GM10248 (cell line): ENCODE results near the gene CDKN1A.

ENCODE experiments used
- CTCF ChIA-PET: fragments of 300-600 bp; sonication (Branson Sonifier 250); formaldehyde crosslinking; extraction: SDS; loops from one replicate; lab custom pipeline; 2021; ENCODE audit warnings: antibody characterized with exemption; lab: Yijun Ruan, JAX
- POLR2A ChIA-PET: fragments of 350-650 bp; sonication (Branson Sonifier 250); formaldehyde crosslinking; extraction: SDS; loops from one replicate; lab custom pipeline; 2020; ENCODE audit warnings: antibody characterized with exemption; lab: Yijun Ruan, JAX
- DNase-seq: peaks from one replicate; pipeline ENCODE4 v3.0.0; 2012; ENCODE audit errors: extremely low spot score
- TF ChIP-seq, protein P1 (sequence below): IDR thresholded peaks from 2 replicates; pipeline ENCODE4 v1.5.1; 2012; ENCODE audit warnings: mild to moderate bottlenecking, low read depth; ENCODE audit errors: extremely low read depth, missing control alignments, control extremely low read depth

Gene CDKN1A

GRCh38 chr6:36717231-36717825, 38.8 kb downstream of the CDKN1A start:
- TF ChIP-seq, protein P1, sequence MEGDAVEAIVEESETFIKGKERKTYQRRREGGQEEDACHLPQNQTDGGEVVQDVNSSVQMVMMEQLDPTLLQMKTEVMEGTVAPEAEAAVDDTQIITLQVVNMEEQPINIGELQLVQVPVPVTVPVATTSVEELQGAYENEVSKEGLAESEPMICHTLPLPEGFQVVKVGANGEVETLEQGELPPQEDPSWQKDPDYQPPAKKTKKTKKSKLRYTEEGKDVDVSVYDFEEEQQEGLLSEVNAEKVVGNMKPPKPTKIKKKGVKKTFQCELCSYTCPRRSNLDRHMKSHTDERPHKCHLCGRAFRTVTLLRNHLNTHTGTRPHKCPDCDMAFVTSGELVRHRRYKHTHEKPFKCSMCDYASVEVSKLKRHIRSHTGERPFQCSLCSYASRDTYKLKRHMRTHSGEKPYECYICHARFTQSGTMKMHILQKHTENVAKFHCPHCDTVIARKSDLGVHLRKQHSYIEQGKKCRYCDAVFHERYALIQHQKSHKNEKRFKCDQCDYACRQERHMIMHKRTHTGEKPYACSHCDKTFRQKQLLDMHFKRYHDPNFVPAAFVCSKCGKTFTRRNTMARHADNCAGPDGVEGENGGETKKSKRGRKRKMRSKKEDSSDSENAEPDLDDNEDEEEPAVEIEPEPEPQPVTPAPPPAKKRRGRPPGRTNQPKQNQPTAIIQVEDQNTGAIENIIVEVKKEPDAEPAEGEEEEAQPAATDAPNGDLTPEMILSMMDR, result no peak
- DNase-seq, result no peak
- ChIA-PET CTCF (interaction anchor here (1.3 to 2.1 kb wide), 4 partner anchors 42 to 300 kb away, joined by 3 to 10 read pairs (median 4); no protein-coding TSS in a partner anchor), POLR2A (no interaction called here)

- TF ChIP-seq, protein P1, result no peak
- POLR2A ChIA-PET, result no interaction called here
- DNase-seq, result no peak
- CTCF ChIA-PET, result interaction anchor here (1.3 to 2.5 kb wide), 5 partner anchors 14 to 300 kb away, joined by 3 to 10 read pairs (median 6); no protein-coding TSS in a partner anchor
Measured at GRCh38 chr6:36717871-36718540, 39.5 kb downstream of the CDKN1A start.

DNA sequence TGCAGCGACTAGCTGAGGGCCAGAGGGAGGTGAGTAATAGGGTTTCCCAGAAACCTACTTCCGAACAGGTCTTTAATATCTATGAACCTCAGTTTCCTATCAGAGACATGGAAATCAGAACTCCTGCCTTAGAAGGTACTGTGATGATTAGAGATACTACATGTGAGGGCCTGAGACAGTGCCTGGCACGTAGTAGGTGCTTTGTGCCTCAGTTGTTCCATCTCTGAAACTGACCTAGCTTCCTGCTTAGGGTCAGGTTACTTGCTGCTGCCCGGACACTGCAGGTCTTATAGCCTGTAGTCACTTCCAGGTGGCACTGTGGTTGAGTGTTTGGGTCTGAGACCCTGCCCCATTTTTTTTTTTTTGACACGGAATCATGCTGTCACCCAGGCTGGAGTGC, 40.0 kb downstream of the CDKN1A start:
- no peak for DNase-seq
- ChIA-PET POLR2A (no interaction called here), CTCF (interaction anchor here (1.3 to 2.5 kb wide), 4 partner anchors 9 to 299 kb away, joined by 3 to 10 read pairs (median 6); no protein-coding TSS in a partner anchor)
- TF ChIP-seq, protein P1, result no peak

DNA sequence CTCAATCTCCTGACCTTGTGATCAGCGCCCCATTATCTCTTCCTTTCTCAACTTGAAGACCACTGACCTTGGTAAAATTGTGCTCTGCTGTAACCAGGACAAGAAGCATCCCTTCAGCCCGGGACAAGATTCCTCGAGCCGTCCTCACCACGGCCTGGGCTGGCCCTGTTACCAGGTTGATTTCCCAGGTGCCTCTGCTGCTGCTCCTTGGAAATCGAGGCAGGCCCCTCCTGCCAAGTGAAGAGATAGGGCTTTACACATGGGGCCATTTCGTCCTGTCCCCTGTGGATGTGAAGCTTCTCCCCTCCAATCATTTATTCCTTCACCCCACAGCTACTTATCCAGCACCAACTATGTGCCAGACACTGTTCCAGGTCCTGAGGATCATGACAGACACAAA, 40.6 kb downstream of the CDKN1A start:
- ChIA-PET POLR2A (no interaction called here), CTCF (interaction anchor here (1.0 to 3.1 kb wide), 6 partner anchors 9 to 294 kb away, joined by 3 to 22 read pairs (median 7); no protein-coding TSS in a partner anchor)
- TF ChIP-seq, protein P1, result no peak
- DNase-seq, result no peak

DNA sequence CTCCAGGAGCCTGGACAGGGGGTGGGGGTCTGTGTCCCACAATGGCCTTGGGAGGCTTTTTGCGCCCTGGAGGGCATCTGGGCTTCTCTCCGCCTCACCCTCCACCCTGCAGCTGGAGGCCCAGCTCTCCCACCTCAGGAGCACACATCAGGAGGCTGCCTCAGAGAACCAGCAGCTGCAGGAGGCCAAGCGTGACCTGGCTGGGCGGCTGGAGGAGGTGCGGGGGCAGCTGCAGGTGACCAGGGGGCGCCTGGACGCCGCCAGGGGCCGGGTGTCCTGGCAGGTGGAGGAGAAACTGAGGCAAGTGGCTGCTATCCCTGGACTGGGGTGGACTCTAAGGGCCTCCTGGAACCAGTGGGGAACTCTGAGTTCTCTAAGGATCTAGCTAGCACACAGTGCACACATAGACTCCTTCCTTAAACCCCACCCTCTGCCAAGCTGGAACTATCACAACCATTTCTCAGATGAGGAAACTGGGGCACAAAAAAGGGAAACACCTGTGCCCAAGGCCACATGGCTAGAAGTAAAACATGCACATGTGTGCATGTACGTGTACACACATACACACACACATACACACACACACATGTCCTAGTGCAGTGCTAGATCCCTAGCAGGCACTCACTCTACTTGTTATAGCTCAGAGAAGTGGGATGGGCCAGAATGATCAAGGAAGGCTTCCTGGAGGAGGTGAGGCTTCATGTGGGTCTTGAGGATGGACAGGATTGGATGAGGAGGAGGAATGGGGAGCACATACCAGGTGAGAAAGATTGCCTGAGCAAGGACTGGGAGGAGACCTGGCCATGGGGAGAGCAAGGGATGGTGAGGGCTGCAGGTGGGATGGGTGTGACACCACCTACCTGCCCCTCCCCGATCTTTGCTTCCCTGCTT, 42.0 kb downstream of the CDKN1A start:
- TF ChIP-seq, protein P1, result no peak
- no peak for DNase-seq
- ChIA-PET CTCF (interaction anchor here (1.0 to 3.1 kb wide), 9 partner anchors 9 to 295 kb away, joined by 3 to 22 read pairs (median 4); no protein-coding TSS in a partner anchor), POLR2A (interaction anchor here (0.6 kb wide), 1 partner anchor 120 kb away, joined by 3 read pairs; no protein-coding TSS in a partner anchor)
